ENCODE data around the gene TGIF1. TPM values are rescaled to one million over a fixed set of nuclear protein-coding genes. Genes with fewer than 3 reads are reported as not detected.

The TGIF1 gene
- total and polyA plus RNA-seq, 10 of the 15 experiments (the other 5 are each of a cell fraction or from before 2014, with no cell fraction given) = 1.8 to 8.5 (median 6.4) TPM

DNA sequence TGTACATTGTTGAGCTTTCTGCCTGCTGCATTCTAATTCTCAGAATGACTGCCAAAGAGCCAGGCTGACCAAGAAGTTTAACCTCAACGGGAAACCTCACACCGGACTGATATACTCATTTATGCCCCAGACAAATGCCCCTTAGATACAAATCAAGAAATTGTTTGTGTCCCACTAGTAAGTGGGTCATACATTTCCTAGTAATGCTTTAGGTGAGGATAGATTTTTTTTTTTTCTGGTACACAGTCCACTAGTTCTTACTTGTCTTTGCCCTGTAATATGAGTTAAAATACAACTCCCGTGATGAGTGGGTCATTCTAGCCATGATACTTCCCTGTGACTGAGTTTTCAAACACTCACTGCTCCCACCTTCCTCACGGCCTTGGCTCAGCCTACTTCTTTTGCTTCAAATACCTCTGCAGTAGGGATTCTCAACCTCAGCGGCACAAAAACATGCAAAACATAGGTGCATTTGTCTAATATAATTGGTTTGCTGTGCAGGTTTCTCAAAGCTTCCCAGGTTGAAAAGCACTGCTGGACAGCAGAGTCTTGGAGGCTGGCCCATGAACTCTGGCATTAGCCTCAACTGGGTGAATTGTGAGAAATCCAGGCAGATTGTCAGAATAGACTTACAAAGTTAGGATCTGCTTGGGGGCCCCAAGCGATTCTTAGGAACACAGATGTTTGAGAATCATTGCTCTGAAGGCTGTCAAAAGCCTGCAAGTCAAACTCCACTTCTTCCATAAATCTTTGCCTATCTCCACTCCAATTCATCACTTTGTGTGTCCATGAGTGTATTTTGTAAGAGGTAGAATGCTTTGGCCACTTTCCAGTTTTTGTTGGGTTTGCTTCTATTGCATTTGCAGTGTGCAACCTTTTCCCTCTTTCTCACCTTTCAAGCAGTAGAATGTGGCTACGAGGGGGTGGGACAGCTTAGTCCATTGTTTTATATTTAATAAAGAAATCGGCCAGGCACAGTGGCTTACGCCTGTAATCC lies 35.5 kb downstream of the TGIF1 start (continued):
- TF ChIP-seq, protein P1, sequence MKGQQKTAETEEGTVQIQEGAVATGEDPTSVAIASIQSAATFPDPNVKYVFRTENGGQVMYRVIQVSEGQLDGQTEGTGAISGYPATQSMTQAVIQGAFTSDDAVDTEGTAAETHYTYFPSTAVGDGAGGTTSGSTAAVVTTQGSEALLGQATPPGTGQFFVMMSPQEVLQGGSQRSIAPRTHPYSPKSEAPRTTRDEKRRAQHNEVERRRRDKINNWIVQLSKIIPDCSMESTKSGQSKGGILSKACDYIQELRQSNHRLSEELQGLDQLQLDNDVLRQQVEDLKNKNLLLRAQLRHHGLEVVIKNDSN (IDR thresholded peaks at IDR 0.05; ENCODE audit: borderline replicate concordance, extremely low read length, insufficient read depth, low read depth, low read length) = no peak
- no peak for TF ChIP-seq NFYA (IDR thresholded peaks at IDR 0.05; ENCODE audit: borderline replicate concordance, low read depth, low read length)
- no peak for TF ChIP-seq SIN3A (IDR thresholded peaks at IDR 0.05; ENCODE audit: low read depth, low read length)

DNA sequence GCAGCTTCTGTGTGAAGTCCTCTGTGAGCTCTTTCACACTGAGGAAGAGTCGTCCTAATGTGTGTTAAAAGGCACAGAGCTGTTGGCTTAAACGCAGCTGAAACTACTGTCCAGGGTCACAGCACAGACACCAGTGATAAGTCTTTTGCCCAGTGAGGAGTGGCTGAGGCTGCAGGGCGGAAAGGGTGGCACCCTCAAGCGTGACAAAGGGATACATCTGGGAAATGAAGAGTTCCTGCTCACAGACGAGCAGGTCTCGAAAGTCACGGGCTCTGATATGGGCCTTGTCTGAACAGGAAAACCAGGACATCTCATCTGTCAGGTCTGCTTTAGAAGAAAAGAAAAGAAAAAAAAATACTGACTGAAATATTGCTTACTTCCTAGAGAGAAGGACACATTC lies 36.5 kb downstream of the TGIF1 start:
- no peak overlapping the region for H3K4me3 ChIP-seq
- H3K79me2 ChIP-seq (ENCODE audit: control insufficient read depth, insufficient read depth, low read length) = no peaks in the 10 kb centered on the region
- BruUV-seq (replicated peaks) = no TSS peak
- H3K27me3 ChIP-seq (replicated peaks in 1 of 2; ENCODE audit: control insufficient read depth in 2 of 2, insufficient read depth in 2 of 2, low read length in 1 of 2) = no peaks in the 10 kb centered on the region; a peak in 1 of 4 replicates
- in situ Hi-C loops (cut with MboI) (no loop called here), intact Hi-C loops (cut with micrococcal nuclease; ENCODE audit: unreplicated experiment) (no loop called here)
- FAIRE-seq (no peak), ATAC-seq (no peak), DNase-seq (ENCODE audit: low read depth, low spot score) (no peak)
- no peaks in the 10 kb centered on the region for H4K20me1 ChIP-seq (ENCODE audit: control insufficient read depth, insufficient read depth)
- TF ChIP-seq, protein P2, sequence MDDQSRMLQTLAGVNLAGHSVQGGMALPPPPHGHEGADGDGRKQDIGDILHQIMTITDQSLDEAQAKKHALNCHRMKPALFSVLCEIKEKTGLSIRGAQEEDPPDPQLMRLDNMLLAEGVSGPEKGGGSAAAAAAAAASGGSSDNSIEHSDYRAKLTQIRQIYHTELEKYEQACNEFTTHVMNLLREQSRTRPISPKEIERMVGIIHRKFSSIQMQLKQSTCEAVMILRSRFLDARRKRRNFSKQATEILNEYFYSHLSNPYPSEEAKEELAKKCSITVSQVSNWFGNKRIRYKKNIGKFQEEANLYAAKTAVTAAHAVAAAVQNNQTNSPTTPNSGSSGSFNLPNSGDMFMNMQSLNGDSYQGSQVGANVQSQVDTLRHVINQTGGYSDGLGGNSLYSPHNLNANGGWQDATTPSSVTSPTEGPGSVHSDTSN (IDR thresholded peaks at IDR 0.05; ENCODE audit: insufficient replicate concordance, low read depth, low read length) = no peak
- TF ChIP-seq, protein P3, sequence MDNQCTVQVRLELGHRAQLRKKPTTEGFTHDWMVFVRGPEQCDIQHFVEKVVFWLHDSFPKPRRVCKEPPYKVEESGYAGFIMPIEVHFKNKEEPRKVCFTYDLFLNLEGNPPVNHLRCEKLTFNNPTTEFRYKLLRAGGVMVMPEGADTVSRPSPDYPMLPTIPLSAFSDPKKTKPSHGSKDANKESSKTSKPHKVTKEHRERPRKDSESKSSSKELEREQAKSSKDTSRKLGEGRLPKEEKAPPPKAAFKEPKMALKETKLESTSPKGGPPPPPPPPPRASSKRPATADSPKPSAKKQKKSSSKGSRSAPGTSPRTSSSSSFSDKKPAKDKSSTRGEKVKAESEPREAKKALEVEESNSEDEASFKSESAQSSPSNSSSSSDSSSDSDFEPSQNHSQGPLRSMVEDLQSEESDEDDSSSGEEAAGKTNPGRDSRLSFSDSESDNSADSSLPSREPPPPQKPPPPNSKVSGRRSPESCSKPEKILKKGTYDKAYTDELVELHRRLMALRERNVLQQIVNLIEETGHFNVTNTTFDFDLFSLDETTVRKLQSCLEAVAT (IDR thresholded peaks at IDR 0.05) = no peak
- no peak for TF ChIP-seq RCOR1 (conservative IDR thresholded peaks at IDR 0.05; ENCODE audit: low read depth, low read length)
- no peak for TF ChIP-seq PML (IDR thresholded peaks at IDR 0.05; ENCODE audit: low read length)
- TF ChIP-seq SP1 (IDR thresholded peaks at IDR 0.05; ENCODE audit: low read depth, low read length) = no peak
- TF ChIP-seq LARP7 (IDR thresholded peaks at IDR 0.05) = no peak
- no peak for TF ChIP-seq TCF3 (IDR thresholded peaks at IDR 0.05; ENCODE audit: borderline replicate concordance, insufficient read depth, low read depth, low read length)
- TF ChIP-seq SUZ12 (IDR thresholded peaks at IDR 0.05; ENCODE audit: unreplicated experiment) = no peak
- no peak overlapping the region for H3K4me2 ChIP-seq (ENCODE audit: control insufficient read depth, insufficient read depth)
- no peaks in the 10 kb centered on the region for H3K36me3 ChIP-seq (ENCODE audit: control insufficient read depth in 2 of 2, insufficient read depth in 2 of 2, low read length in 1 of 2)
- SMC1A ChIA-PET (ENCODE audit: uncharacterized antibody, unreplicated experiment) = interaction anchor here (0.8 to 1.6 kb wide), 4 partner anchors 15 to 208 kb away, joined by 3 to 5 read pairs (median 4); no protein-coding TSS in a partner anchor
- POLR2A ChIA-PET = interaction anchor here (1.1 kb wide), 1 partner anchor 32 kb away, joined by 3 read pairs; no protein-coding TSS in a partner anchor
- no peak overlapping the region for H3K9ac ChIP-seq (ENCODE audit: control insufficient read depth, insufficient read depth, low read length)
- no peak overlapping the region for H2AFZ ChIP-seq (ENCODE audit: control insufficient read depth, low read depth, low read length)
- H3K27ac ChIP-seq (ENCODE audit: control insufficient read depth, insufficient read depth) = no peak overlapping the region
- no peaks in the 10 kb centered on the region for H3K9me3 ChIP-seq (replicated peaks; ENCODE audit: control insufficient read depth, insufficient read depth, low read length)
- RAD21 ChIA-PET (ENCODE audit: unreplicated experiment) = no interaction called here
- CTCF ChIA-PET = interaction anchor here (0.7 to 1.4 kb wide), 2 partner anchors 92 to 103 kb away, joined by 5 read pairs; no protein-coding TSS in a partner anchor
- H3K4me1 ChIP-seq (ENCODE audit: control insufficient read depth, insufficient read depth, low read length) = no peaks in the 10 kb centered on the region
- 42% methylated on average over 7 of the region's 7 CpGs for WGBS (ENCODE audit: insufficient coverage, insufficient replicate concordance, low lambda C conversion rate, missing lambda C conversion rate)

Measured in GM12878 (cell line).